ENCODE measurements around the gene NYNRIN.

DNA sequence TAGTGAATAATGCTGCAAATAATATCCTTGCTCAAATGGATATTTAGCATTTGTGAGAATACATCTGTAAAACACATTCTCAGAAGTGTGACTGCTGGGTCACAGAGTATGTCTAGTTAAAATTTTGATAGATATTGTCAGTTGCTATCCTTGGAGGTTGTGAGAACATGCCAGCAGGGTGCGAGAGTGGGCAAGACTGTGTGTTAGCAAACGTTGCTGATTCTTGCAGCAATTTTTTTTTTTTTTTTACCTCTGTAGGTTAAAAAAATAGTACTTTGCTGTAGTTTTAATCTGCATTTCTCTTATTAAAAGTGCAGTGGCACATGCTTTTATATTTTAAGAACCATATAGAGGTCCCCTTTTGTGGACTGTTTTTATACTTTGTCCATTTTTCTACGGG lies 4.5 kb upstream of the NYNRIN start:
- TF ChIP-seq, protein P1, sequence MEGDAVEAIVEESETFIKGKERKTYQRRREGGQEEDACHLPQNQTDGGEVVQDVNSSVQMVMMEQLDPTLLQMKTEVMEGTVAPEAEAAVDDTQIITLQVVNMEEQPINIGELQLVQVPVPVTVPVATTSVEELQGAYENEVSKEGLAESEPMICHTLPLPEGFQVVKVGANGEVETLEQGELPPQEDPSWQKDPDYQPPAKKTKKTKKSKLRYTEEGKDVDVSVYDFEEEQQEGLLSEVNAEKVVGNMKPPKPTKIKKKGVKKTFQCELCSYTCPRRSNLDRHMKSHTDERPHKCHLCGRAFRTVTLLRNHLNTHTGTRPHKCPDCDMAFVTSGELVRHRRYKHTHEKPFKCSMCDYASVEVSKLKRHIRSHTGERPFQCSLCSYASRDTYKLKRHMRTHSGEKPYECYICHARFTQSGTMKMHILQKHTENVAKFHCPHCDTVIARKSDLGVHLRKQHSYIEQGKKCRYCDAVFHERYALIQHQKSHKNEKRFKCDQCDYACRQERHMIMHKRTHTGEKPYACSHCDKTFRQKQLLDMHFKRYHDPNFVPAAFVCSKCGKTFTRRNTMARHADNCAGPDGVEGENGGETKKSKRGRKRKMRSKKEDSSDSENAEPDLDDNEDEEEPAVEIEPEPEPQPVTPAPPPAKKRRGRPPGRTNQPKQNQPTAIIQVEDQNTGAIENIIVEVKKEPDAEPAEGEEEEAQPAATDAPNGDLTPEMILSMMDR (IDR thresholded peaks at IDR 0.05): no peak
- TF ChIP-seq POLR2A (IDR thresholded peaks at IDR 0.05): no peak

Data from Peyer's patch (tissue), 4 donors.